Osteoblast (primary cell): ENCODE data around the gene KCNJ14. TPM values are rescaled to one million over a fixed set of nuclear protein-coding genes. Genes with fewer than 3 reads are reported as not detected.

Source experiments
- DNase-seq: peaks from one replicate; pipeline ENCODE4 v3.0.0; 2011; ENCODE audit warnings: low spot score, mixed read lengths; ENCODE audit not compliant: insufficient read length; ENCODE audit errors: missing footprints
- H2AFZ ChIP-seq: 2 replicates; pipeline ENCODE4 v1.6.0; 2011; ENCODE audit warnings: mild to moderate bottlenecking, low read length
- H3K27ac ChIP-seq: 2 replicates; pipeline ENCODE4 v1.5.1; 2011; ENCODE audit warnings: mild to moderate bottlenecking, low read depth, low read length, moderate library complexity
- H3K27me3 ChIP-seq: 2 replicates; pipeline ENCODE4 v1.6.0; 2012; ENCODE audit warnings: mild to moderate bottlenecking, control low read depth, inconsistent platforms, low read length, moderate library complexity; ENCODE audit not compliant: insufficient read depth
- H3K36me3 ChIP-seq: 2 replicates; pipeline ENCODE4 v1.5.1; 2011; ENCODE audit warnings: mild to moderate bottlenecking, low read length, control low read depth, moderate library complexity; ENCODE audit not compliant: insufficient read depth
- H3K4me1 ChIP-seq: 2 replicates; pipeline ENCODE4 v1.5.1; 2011; ENCODE audit warnings: mild to moderate bottlenecking, low read length, control low read depth, moderate library complexity; ENCODE audit not compliant: insufficient read depth
- H3K4me2 ChIP-seq: 2 replicates; pipeline ENCODE4 v1.6.0; 2011; ENCODE audit warnings: mild to moderate bottlenecking, low read length; ENCODE audit not compliant: insufficient read depth
- H3K4me3 ChIP-seq: fragments of 200-600 bp; sonication (generic); 3 replicates; pipeline ENCODE4 v1.5.1; 2012; ENCODE audit warnings: mild to moderate bottlenecking, low read length, inconsistent platforms; ENCODE audit not compliant: insufficient read depth
- H3K79me2 ChIP-seq: 2 replicates; pipeline ENCODE4 v1.6.0; 2012; ENCODE audit warnings: mild to moderate bottlenecking, low read length, control low read depth, inconsistent platforms; ENCODE audit not compliant: insufficient read depth
- H3K9me3 ChIP-seq: 2 replicates; pipeline ENCODE4 v1.5.1; 2011; ENCODE audit warnings: low read depth, low read length, control low read depth
- H4K20me1 ChIP-seq: 2 replicates; pipeline ENCODE4 v1.6.0; 2012; ENCODE audit warnings: mild to moderate bottlenecking, low read length, control low read depth; ENCODE audit not compliant: insufficient read depth
- total RNA-seq: library from RNA; depleted of rRNA; stranded (reverse); fragments of >200 nt; gene quantifications from 2 replicates; pipeline ENCODE4 v1.2.3, GENCODE V29; 2012
- TF ChIP-seq, protein P1 (sequence below): IDR thresholded peaks from 2 replicates; pipeline ENCODE4 v1.5.1; 2011; ENCODE audit warnings: mild to moderate bottlenecking, low read depth, low read length, moderate library complexity; ENCODE audit errors: extremely low read depth

The KCNJ14 gene
- total RNA-seq, 1 donor, result 0.72 TPM

DNA sequence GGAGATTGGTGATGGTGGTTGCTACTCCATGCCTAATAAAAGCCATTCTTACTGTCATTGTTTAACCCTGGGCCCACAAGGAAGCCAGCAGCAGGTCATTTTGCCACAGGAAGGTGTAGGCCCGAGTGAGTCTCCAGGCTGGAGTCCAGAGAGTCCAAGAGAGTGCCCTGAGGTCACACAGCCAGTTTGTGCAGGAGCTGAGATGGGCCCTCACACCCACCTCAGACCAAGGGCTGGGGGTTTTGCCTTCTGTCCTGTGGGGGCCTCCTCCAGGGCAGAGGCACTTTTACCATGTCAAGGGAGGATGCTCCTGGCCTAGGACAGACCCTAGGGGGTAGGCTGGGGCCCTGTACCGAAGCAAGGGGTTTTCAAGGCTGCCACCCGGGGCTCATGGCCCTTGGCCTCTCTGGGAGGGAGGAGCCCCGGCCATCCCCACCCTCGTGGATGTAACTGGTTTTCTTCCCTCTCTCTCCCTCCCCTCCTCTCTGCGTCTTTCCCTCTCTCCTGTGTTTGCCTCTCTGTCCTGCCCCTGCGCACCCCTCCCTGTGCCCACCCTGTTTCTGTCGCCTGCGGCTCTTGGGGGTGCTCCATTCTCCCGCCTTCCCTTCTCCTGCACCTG is 21.8 kb downstream of the KCNJ14 start:
- no peak overlapping the region for H2AFZ ChIP-seq
- no peaks in the 10 kb centered on the region for H3K9me3 ChIP-seq
- H3K4me2 ChIP-seq, result no peak overlapping the region
- no peaks in the 10 kb centered on the region for H3K27me3 ChIP-seq
- H3K4me3 ChIP-seq, result no peak overlapping the region
- DNase-seq, result peak; percentile 58
- H3K36me3 ChIP-seq, result peaks cover 60% of the 10 kb centered on the region
- TF ChIP-seq, protein P1, sequence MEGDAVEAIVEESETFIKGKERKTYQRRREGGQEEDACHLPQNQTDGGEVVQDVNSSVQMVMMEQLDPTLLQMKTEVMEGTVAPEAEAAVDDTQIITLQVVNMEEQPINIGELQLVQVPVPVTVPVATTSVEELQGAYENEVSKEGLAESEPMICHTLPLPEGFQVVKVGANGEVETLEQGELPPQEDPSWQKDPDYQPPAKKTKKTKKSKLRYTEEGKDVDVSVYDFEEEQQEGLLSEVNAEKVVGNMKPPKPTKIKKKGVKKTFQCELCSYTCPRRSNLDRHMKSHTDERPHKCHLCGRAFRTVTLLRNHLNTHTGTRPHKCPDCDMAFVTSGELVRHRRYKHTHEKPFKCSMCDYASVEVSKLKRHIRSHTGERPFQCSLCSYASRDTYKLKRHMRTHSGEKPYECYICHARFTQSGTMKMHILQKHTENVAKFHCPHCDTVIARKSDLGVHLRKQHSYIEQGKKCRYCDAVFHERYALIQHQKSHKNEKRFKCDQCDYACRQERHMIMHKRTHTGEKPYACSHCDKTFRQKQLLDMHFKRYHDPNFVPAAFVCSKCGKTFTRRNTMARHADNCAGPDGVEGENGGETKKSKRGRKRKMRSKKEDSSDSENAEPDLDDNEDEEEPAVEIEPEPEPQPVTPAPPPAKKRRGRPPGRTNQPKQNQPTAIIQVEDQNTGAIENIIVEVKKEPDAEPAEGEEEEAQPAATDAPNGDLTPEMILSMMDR, result no peak
- H4K20me1 ChIP-seq, result peaks cover 14% of the 10 kb centered on the region
- H3K27ac ChIP-seq, result no peak overlapping the region
- H3K4me1 ChIP-seq, result peaks cover 23% of the 10 kb centered on the region
- H3K79me2 ChIP-seq, result no peaks in the 10 kb centered on the region

DNA sequence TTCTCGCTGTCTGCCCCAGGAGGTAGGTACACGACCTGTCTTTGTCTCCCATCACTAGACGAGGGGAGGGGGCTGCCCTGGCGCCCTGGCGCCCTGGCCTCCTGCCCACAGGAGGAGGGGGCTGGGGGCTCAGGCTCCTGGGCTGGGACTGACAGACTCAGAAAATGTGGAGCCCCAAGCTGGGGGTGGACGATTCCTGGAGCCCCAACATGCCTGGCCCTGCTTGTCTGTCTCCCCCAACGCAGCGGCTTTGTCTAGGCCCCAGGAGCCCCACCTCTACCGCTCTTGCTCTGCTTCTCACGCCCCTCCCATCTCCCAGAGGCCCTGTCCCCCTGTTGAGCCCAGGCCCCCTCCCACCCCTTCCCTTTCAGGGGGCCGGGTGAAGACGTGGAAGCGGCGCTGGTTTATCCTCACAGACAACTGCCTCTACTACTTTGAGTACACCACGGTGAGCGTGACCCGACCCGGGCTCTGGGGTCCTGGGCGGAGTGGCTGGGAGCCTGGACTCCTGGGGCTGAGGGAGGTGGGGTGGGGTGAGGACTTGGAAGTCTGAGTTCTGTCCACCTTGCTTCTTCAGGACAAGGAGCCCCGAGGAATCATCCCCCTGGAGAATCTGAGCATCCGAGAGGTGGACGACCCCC is 22.4 kb downstream of the KCNJ14 start:
- Histone ChIP-seq H3K9me3 (no peaks in the 10 kb centered on the region), H3K79me2 (no peaks in the 10 kb centered on the region), H3K27ac (no peak overlapping the region), H3K36me3 (peaks cover 54% of the 10 kb centered on the region), H2AFZ (no peak overlapping the region), H3K27me3 (no peaks in the 10 kb centered on the region), H3K4me1 (peaks cover 27% of the 10 kb centered on the region), H3K4me2 (no peak overlapping the region), H3K4me3 (no peak overlapping the region), H4K20me1 (peaks cover 11% of the 10 kb centered on the region)
- DNase-seq, result peak; percentile 49
- TF ChIP-seq, protein P1, result no peak

- Histone ChIP-seq H4K20me1 (peaks cover 3% of the 10 kb centered on the region), H3K4me1 (peaks cover 27% of the 10 kb centered on the region)
Observed at GRCh38 chr19:48478339-48479256, 23.2 kb downstream of the KCNJ14 start.

More at GRCh38 chr19:48478339-48479256, 23.2 kb downstream of the KCNJ14 start:
- no peak overlapping the region for H2AFZ ChIP-seq
- no peaks in the 10 kb centered on the region for H3K79me2 ChIP-seq
- TF ChIP-seq, protein P1, result no peak
- H3K9me3 ChIP-seq, result no peaks in the 10 kb centered on the region
- peak; percentile 66 for DNase-seq
- no peak overlapping the region for H3K4me3 ChIP-seq
- no peak overlapping the region for H3K27ac ChIP-seq
- no peak overlapping the region for H3K4me2 ChIP-seq
- H3K27me3 ChIP-seq, result no peaks in the 10 kb centered on the region
- H3K36me3 ChIP-seq, result peaks cover 47% of the 10 kb centered on the region
